Measurements from ENCODE around the gene DNMT3L. TPM values are rescaled to one million over a fixed set of nuclear protein-coding genes. Genes with fewer than 3 reads are reported as not detected.

Gene DNMT3L
- total and polyA plus RNA-seq, 4 donors = 0.18 to 0.99 (median 0.25) TPM; not detected in 1

GRCh38 chr21:44279354-44280260, 17.9 kb upstream of the DNMT3L start:
- no peaks in the 10 kb centered on the region for H3K4me1 ChIP-seq (ENCODE audit: control insufficient read depth in 4 of 4, insufficient read depth in 4 of 4, low read length in 3 of 4)
- WGBS = 93% methylated on average over 19 of the region's 19 CpGs
- H3K4me3 ChIP-seq (ENCODE audit: low read depth in 1 of 3, low read length in 3 of 3) = no peak overlapping the region
- no peak for TF ChIP-seq FOXA1 (IDR thresholded peaks at IDR 0.05)
- no peak for TF ChIP-seq HNF4G (IDR thresholded peaks at IDR 0.05)
- no peak for DNase-seq (ENCODE audit: low spot score)
- no peaks in the 10 kb centered on the region for H3K9me3 ChIP-seq (ENCODE audit: control insufficient read depth in 4 of 4, low read length in 3 of 4)
- no peak overlapping the region for H3K9ac ChIP-seq (ENCODE audit: low read depth in 1 of 2, low read length in 2 of 2)
- no peaks in the 10 kb centered on the region for H3K36me3 ChIP-seq (ENCODE audit: control insufficient read depth in 4 of 4, insufficient read depth in 3 of 4, low read depth in 1 of 4, low read length in 3 of 4)
- H3K27me3 ChIP-seq (ENCODE audit: control insufficient read depth in 4 of 4, insufficient read depth in 4 of 4, low read length in 3 of 4) = no peaks in the 10 kb centered on the region
- H3K27ac ChIP-seq (ENCODE audit: low read depth in 1 of 2, low read length in 2 of 2) = no peak overlapping the region

GRCh38 chr21:44275041-44275440, 13.3 kb upstream of the DNMT3L start:
- Histone ChIP-seq H3K36me3 (ENCODE audit: control insufficient read depth in 4 of 4, insufficient read depth in 3 of 4, low read depth in 1 of 4, low read length in 3 of 4) (no peaks in the 10 kb centered on the region), H3K4me1 (ENCODE audit: control insufficient read depth in 4 of 4, insufficient read depth in 4 of 4, low read length in 3 of 4) (no peaks in the 10 kb centered on the region), H3K27ac (ENCODE audit: low read depth in 1 of 2, low read length in 2 of 2) (no peak overlapping the region), H3K4me3 (ENCODE audit: low read depth in 1 of 3, low read length in 3 of 3) (no peak overlapping the region), H3K9ac (ENCODE audit: low read depth in 1 of 2, low read length in 2 of 2) (no peak overlapping the region), H3K9me3 (ENCODE audit: control insufficient read depth in 4 of 4, low read length in 3 of 4) (no peaks in the 10 kb centered on the region), H3K27me3 (ENCODE audit: control insufficient read depth in 4 of 4, insufficient read depth in 4 of 4, low read length in 3 of 4) (no peaks in the 10 kb centered on the region)
- DNase-seq (ENCODE audit: low spot score) = no peak
- TF ChIP-seq NR2F2 (IDR thresholded peaks at IDR 0.05) (no peak), SP1 (IDR thresholded peaks at IDR 0.05) (no peak), EGR1 (IDR thresholded peaks at IDR 0.05; ENCODE audit: low read depth in 2 of 2) (no peak), HNF4A (conservative IDR thresholded peaks at IDR 0.05) (no peak), RAD21 (IDR thresholded peaks at IDR 0.05) (no peak), RXRA (IDR thresholded peaks at IDR 0.05) (no peak), CTCF (IDR thresholded peaks at IDR 0.05; ENCODE audit: low read depth, low read length, missing input control) (no peak), REST (IDR thresholded peaks at IDR 0.05) (no peak), TAF1 (conservative IDR thresholded peaks at IDR 0.05) (no peak), ATF3 (IDR thresholded peaks at IDR 0.05) (no peak), FOXA1 (IDR thresholded peaks at IDR 0.05) (no peak), JUND (IDR thresholded peaks at IDR 0.05) (no peak), MAX (IDR thresholded peaks at IDR 0.05) (no peak), FOXA2 (IDR thresholded peaks at IDR 0.05) (no peak), ZBTB33 (IDR thresholded peaks at IDR 0.05) (no peak), YY1 (IDR thresholded peaks at IDR 0.05) (no peak), HNF4G (IDR thresholded peaks at IDR 0.05) (no peak), GABPA (IDR thresholded peaks at IDR 0.05 in 1 of 2, conservative IDR thresholded peaks at IDR 0.05 in 1 of 2) (no peak)
- 71% methylated on average over 5 of the region's 5 CpGs for WGBS

Measured in liver (tissue), 9 donors.